Measurements from ENCODE around the gene SLC6A13.

The SLC6A13 gene

GRCh38 chr12:273382-273781 is 10.7 kb upstream of the SLC6A13 start:
- TF ChIP-seq CTCF (conservative IDR thresholded peaks at IDR 0.05; ENCODE audit: low read depth, low read length) = no peak
- peak; percentile 69 for DNase-seq (ENCODE audit: low read depth)
- H3K4me3 ChIP-seq (ENCODE audit: low read depth, low read length) = no peak overlapping the region

GRCh38 chr12:272942-273341 is 10.3 kb upstream of the SLC6A13 start:
- DNase-seq (ENCODE audit: low read depth) = no peak
- TF ChIP-seq CTCF (conservative IDR thresholded peaks at IDR 0.05; ENCODE audit: low read depth, low read length) = no peak
- no peak overlapping the region for H3K4me3 ChIP-seq (ENCODE audit: low read depth, low read length)

- H3K4me3 ChIP-seq (ENCODE audit: low read depth, low read length) = no peak overlapping the region
- no peak for TF ChIP-seq CTCF (conservative IDR thresholded peaks at IDR 0.05; ENCODE audit: low read depth, low read length)
- DNase-seq (ENCODE audit: low read depth) = no peak
These were observed 8.5 kb upstream of the SLC6A13 start for GRCh38 chr12:271161-271560.

- H3K4me3 ChIP-seq (ENCODE audit: low read depth, low read length) = no peak overlapping the region
- peak; percentile 79 for DNase-seq (ENCODE audit: low read depth)
- no peak for TF ChIP-seq CTCF (conservative IDR thresholded peaks at IDR 0.05; ENCODE audit: low read depth, low read length)
These were observed 6.6 kb upstream of the SLC6A13 start for GRCh38 chr12:269191-269590.

GRCh38 chr12:268483-268840 is 5.8 kb upstream of the SLC6A13 start:
- DNase-seq (ENCODE audit: low read depth) = no peak
- TF ChIP-seq CTCF (conservative IDR thresholded peaks at IDR 0.05; ENCODE audit: low read depth, low read length) = no peak

GRCh38 chr12:267581-268482 is 5.2 kb upstream of the SLC6A13 start:
- no peak for TF ChIP-seq CTCF (conservative IDR thresholded peaks at IDR 0.05; ENCODE audit: low read depth, low read length)
- H3K4me3 ChIP-seq (ENCODE audit: low read depth, low read length) = no peak overlapping the region
- DNase-seq (ENCODE audit: low read depth) = peak; percentile 30

More at GRCh38 chr12:268483-268840, 5.8 kb upstream of the SLC6A13 start:
- H3K4me3 ChIP-seq (ENCODE audit: low read depth, low read length) = no peak overlapping the region

GRCh38 chr12:265096-265495 is 2.5 kb upstream of the SLC6A13 start:
- DNase-seq (ENCODE audit: low read depth) = no peak
- no peak overlapping the region for H3K4me3 ChIP-seq (ENCODE audit: low read depth, low read length)
- no peak for TF ChIP-seq CTCF (conservative IDR thresholded peaks at IDR 0.05; ENCODE audit: low read depth, low read length)
